ENCODE measurements around the gene TBC1D32.

GRCh38 chr6:121356575-121356974 lies 22.3 kb upstream of the TBC1D32 start:
- TF ChIP-seq CTCF (conservative IDR thresholded peaks at IDR 0.05 in 1 of 2, IDR thresholded peaks at IDR 0.05 in 1 of 2; ENCODE audit: low read depth in 1 of 2, low read length in 2 of 2): peak in 1 of 2 donors; percentile 20
- TF ChIP-seq EZH2 (IDR thresholded peaks at IDR 0.05; ENCODE audit: low read length, missing control alignments): no peak
